HepG2 (cell line): ENCODE results near the gene SPESP1. TPM values are rescaled to one million over a fixed set of nuclear protein-coding genes. Genes with fewer than 3 reads are reported as not detected.

Experiments
- ATAC-seq: fragments of 200-7000 bp; cut with Tn5 transposase; 3 replicates; pipeline ENCODE4 v1.9.1; 2020; ENCODE audit warnings: mild to moderate bottlenecking, moderate library complexity
- BruUV-seq: library from RNA; stranded (reverse); fragments of 400-500 nt; replicated peaks from 2 replicates; lab custom pipeline; 2021; lab: Mats Ljungman, UMichigan
- CTCF ChIA-PET: fragments of 300-600 bp; formaldehyde crosslinking; extraction: SDS; loops from one replicate; lab custom pipeline; 2021; ENCODE audit warnings: low total read pairs, inconsistent platforms, low intra/inter-chr PET ratio; lab: Yijun Ruan, JAX
- POLR2A ChIA-PET: fragments of 350-600 bp; sonication (Branson Sonifier 250); formaldehyde crosslinking; loops from one replicate; lab custom pipeline; 2020; ENCODE audit warnings: antibody characterized with exemption, inconsistent platforms; lab: Yijun Ruan, JAX
- DNase-seq: peaks from one replicate; pipeline ENCODE4 v3.0.0-alpha.2; 2015; ENCODE audit warnings: low spot score
- FAIRE-seq: peaks from 3 replicates; lab custom pipeline; 2011; peaks lifted over from hg19 to GRCh38; lab: Jason Lieb, UNC
- H2AFZ ChIP-seq: one replicate; pipeline ENCODE4 v1.6.1; 2011; ENCODE audit warnings: low read length, inconsistent platforms
- H3K27ac ChIP-seq: fragments of 300-600 bp; 3 replicates; pipeline ENCODE4 v1.8.0; 2011; ENCODE audit warnings: mixed run types, mild to moderate bottlenecking, mixed read lengths, low read length, inconsistent platforms; ENCODE audit not compliant: insufficient read depth; ENCODE audit errors: extremely low read length
- H3K27me3 ChIP-seq, 2 experiments: fragments of 200-600 bp in 1 of 2; 2 replicates in 1 of 2; 3 replicates in 1 of 2; pipeline versions ENCODE4 v1.6.0 to v1.8.0; 2011; ENCODE audit warnings: low read length in 2 of 2, mild to moderate bottlenecking in 2 of 2, moderate library complexity in 2 of 2, inconsistent platforms in 1 of 2; ENCODE audit not compliant: insufficient read depth in 2 of 2, control insufficient read depth in 1 of 2
- H3K36me3 ChIP-seq, 2 experiments: fragments of 200-600 bp in 1 of 2; replicated peaks in 1 of 2; 2 replicates in 1 of 2; 3 replicates in 1 of 2; pipeline versions ENCODE4 v1.5.1 to v1.8.0; 2011; ENCODE audit warnings: low read length in 2 of 2, inconsistent platforms in 1 of 2; ENCODE audit not compliant: insufficient read depth in 2 of 2, control insufficient read depth in 1 of 2
- H3K4me1 ChIP-seq: 2 replicates; pipeline ENCODE4 v1.5.1; 2012; ENCODE audit warnings: low read length, inconsistent platforms; ENCODE audit not compliant: insufficient read depth
- H3K4me2 ChIP-seq: 2 replicates; pipeline ENCODE4 v1.6.0; 2011; ENCODE audit warnings: low read depth, low read length, inconsistent platforms
- H3K4me3 ChIP-seq, 3 experiments: fragments of 200-600 bp in 1 of 3; sonication (generic), shearing (Covaris generic) in 1 of 3; replicated peaks in 1 of 3; 2 replicates each; pipeline ENCODE4 v1.5.1; 2011 to 2016; ENCODE audit warnings: low read length in 3 of 3, inconsistent platforms in 2 of 3, low read depth in 2 of 3, mild to moderate bottlenecking in 2 of 3, control low read depth in 1 of 3, mixed read lengths in 1 of 3; ENCODE audit not compliant: insufficient read depth in 1 of 3
- H3K79me2 ChIP-seq: one replicate; pipeline ENCODE4 v1.6.1; 2011; ENCODE audit warnings: low read length, inconsistent platforms; ENCODE audit not compliant: insufficient read depth
- H3K9ac ChIP-seq: 2 replicates; pipeline ENCODE4 v1.6.0; 2011; ENCODE audit warnings: mild to moderate bottlenecking, low read depth, low read length, inconsistent platforms; ENCODE audit not compliant: insufficient read depth
- H3K9me3 ChIP-seq: 2 replicates; pipeline ENCODE4 v1.5.1; 2012; ENCODE audit warnings: mild to moderate bottlenecking, low read length
- H4K20me1 ChIP-seq: 2 replicates; pipeline ENCODE4 v1.6.0; 2011; ENCODE audit warnings: inconsistent platforms, mild to moderate bottlenecking, low read length, moderate library complexity; ENCODE audit not compliant: insufficient read depth
- ADNP ChIP-seq: sonication (generic); formaldehyde crosslinking; IDR thresholded peaks from 2 replicates; pipeline ENCODE4 v1.4.0; 2020; ENCODE audit warnings: missing genetic modification reagents
- ATF2 ChIP-seq: sonication (generic); formaldehyde crosslinking; IDR thresholded peaks from 2 replicates; pipeline ENCODE4 v1.4.0; 2020; ENCODE audit warnings: missing genetic modification reagents
- HIC2 ChIP-seq: sonication (generic); formaldehyde crosslinking; IDR thresholded peaks from 2 replicates; pipeline ENCODE4 v1.9.0; 2022; ENCODE audit warnings: low read depth, missing genetic modification reagents
- ISL2 ChIP-seq: sonication (generic); formaldehyde crosslinking; IDR thresholded peaks from 2 replicates; pipeline ENCODE4 v1.5.0; 2020; ENCODE audit warnings: missing genetic modification reagents
- JDP2 ChIP-seq: sonication (generic); formaldehyde crosslinking; IDR thresholded peaks from 2 replicates; pipeline ENCODE4 v1.8.1; 2022; ENCODE audit warnings: missing genetic modification reagents, borderline replicate concordance
- KDM4B ChIP-seq: sonication (generic); formaldehyde crosslinking; IDR thresholded peaks from 2 replicates; pipeline ENCODE4 v1.4.0; 2020; ENCODE audit warnings: missing genetic modification reagents
- NFATC3 ChIP-seq: sonication (generic); formaldehyde crosslinking; IDR thresholded peaks from 2 replicates; pipeline ENCODE4 v1.5.1; 2020; ENCODE audit warnings: mild to moderate bottlenecking, missing genetic modification reagents
- NFKB2 ChIP-seq: sonication (generic); formaldehyde crosslinking; IDR thresholded peaks from 2 replicates; pipeline ENCODE4 v1.4.0; 2020; ENCODE audit warnings: missing genetic modification reagents, borderline replicate concordance
- NFYC ChIP-seq: IDR thresholded peaks from 2 replicates; pipeline ENCODE4 v1.6.1; 2016; ENCODE audit warnings: missing genetic modification reagents, missing compliant biosample characterization
- NONO ChIP-seq, 2 experiments: fragments of 450-650 bp in 1 of 2; sonication (generic) in 1 of 2; formaldehyde crosslinking in 1 of 2; IDR thresholded peaks in 1 of 2; conservative IDR thresholded peaks in 1 of 2; 2 replicates each; pipeline versions ENCODE4 v1.6.1 to v1.8.0; 2017 to 2022; ENCODE audit warnings: mild to moderate bottlenecking in 1 of 2, missing genetic modification reagents in 1 of 2, moderate library complexity in 1 of 2
- XRCC5 ChIP-seq: fragments of 200-400 bp; formaldehyde crosslinking; optimal IDR thresholded peaks from 2 replicates; pipeline ENCODE3; 2017; ENCODE audit warnings: mild to moderate bottlenecking, low read length
- ZKSCAN8 ChIP-seq: IDR thresholded peaks from 2 replicates; pipeline ENCODE4 v1.6.1; 2016; ENCODE audit warnings: borderline replicate concordance, missing genetic modification reagents, missing compliant biosample characterization
- ZNF18 ChIP-seq: sonication (generic); formaldehyde crosslinking; IDR thresholded peaks from 2 replicates; pipeline ENCODE4 v1.8.0; 2022; ENCODE audit warnings: mild to moderate bottlenecking, missing genetic modification reagents; ENCODE audit not compliant: insufficient replicate concordance
- ZNF264 ChIP-seq: sonication (generic); formaldehyde crosslinking; IDR thresholded peaks from 2 replicates; pipeline ENCODE4 v1.4.0; 2020; ENCODE audit warnings: missing genetic modification reagents
- ZNF282 ChIP-seq: fragments of 450-650 bp; IDR thresholded peaks from 2 replicates; pipeline ENCODE4 v1.6.1; 2018; ENCODE audit not compliant: partially characterized antibody
- ZNF367 ChIP-seq: sonication (generic); formaldehyde crosslinking; IDR thresholded peaks from 2 replicates; pipeline ENCODE4 v1.4.0; 2020; ENCODE audit warnings: missing genetic modification reagents, borderline replicate concordance
- ZNF709 ChIP-seq: sonication (generic); formaldehyde crosslinking; IDR thresholded peaks from 2 replicates; pipeline ENCODE4 v1.5.0; 2020; ENCODE audit warnings: mild to moderate bottlenecking, missing genetic modification reagents
- ZNF891 ChIP-seq: sonication (generic); formaldehyde crosslinking; IDR thresholded peaks from 2 replicates; pipeline ENCODE4 v1.5.0; 2020; ENCODE audit warnings: mild to moderate bottlenecking, missing genetic modification reagents
- WGBS: methylation state at CpG from one replicate; pipeline ENCODE4 v1.1.6; 2017; ENCODE audit warnings: low lambda C conversion rate; 5-methylcytosine and 5-hydroxymethylcytosine counted together
- in situ Hi-C: cut with HindIII; loops from 2 replicates; pipeline ENCODE4 v1.10.0; 2017; ENCODE audit warnings: low pct_unique_long_range_greater_than_20kb; ENCODE audit not compliant: extremely low pct_ligation_motif_present
- intact Hi-C: fragments of 100-400 bp; cut with micrococcal nuclease; formaldehyde crosslinking; loops from one replicate; pipeline ENCODE4 v1.10.0; 2022; ENCODE audit not compliant: unreplicated experiment
- polyA plus RNA-seq, 8 experiments: library from polyadenylated mRNA; depleted of rRNA in 3 of 8; stranded (reverse) in 7 of 8; unstranded in 1 of 8; fragments of >200 nt; fragmentation: Illumina TruSeq in 4 of 8; extraction: Trizol in 4 of 8; gene quantifications; 2 replicates each; pipeline versions ENCODE4 v1.2.1 to v1.2.3, GENCODE V29; 2011 to 2016; ENCODE audit warnings: low read depth in 4 of 8, missing spikeins in 1 of 8, mixed read lengths in 1 of 8; ENCODE audit not compliant: insufficient read depth in 1 of 8
- total RNA-seq, 5 experiments: library from RNA; depleted of rRNA; stranded (reverse); fragments of >200 nt; fragmentation: Illumina TruSeq; extraction: Trizol; gene quantifications; 2 replicates each; pipeline ENCODE4 v1.2.3, GENCODE V29; 2016; ENCODE audit warnings: low read depth in 1 of 5

SPESP1 gene
- total and polyA plus RNA-seq, 2 of the 13 experiments (the other 11 are each of a cell fraction or from before 2014, with no cell fraction given), result not detected

GRCh38 chr15:68887819-68888218 is 42.5 kb upstream of the SPESP1 start:
- no peak overlapping the region for H3K4me2 ChIP-seq
- FAIRE-seq (no peak), DNase-seq (no peak)

GRCh38 chr15:68888419-68888818 is 41.9 kb upstream of the SPESP1 start:
- DNase-seq, result no peak
- Histone ChIP-seq H3K9me3 (no peaks in the 10 kb centered on the region), H3K79me2 (no peaks in the 10 kb centered on the region), H2AFZ (no peak overlapping the region), H3K36me3 (no peaks in the 10 kb centered on the region), H3K4me3 (no peak overlapping the region), H3K9ac (no peak overlapping the region), H3K4me1 (no peaks in the 10 kb centered on the region), H3K27ac (no peak overlapping the region), H3K27me3 (peaks cover 2 to 30% of the 10 kb centered on the region in 2 experiments), H4K20me1 (no peaks in the 10 kb centered on the region), H3K4me2 (no peak overlapping the region)
- no TSS peak for BruUV-seq
- in situ Hi-C loops (no loop called here), intact Hi-C loops (no loop called here)
- CTCF ChIA-PET, result no interaction called here
- WGBS, result 19% methylated on average over 11 of the region's 12 CpGs
- ATAC-seq, result no peak
- POLR2A ChIA-PET, result no interaction called here
- FAIRE-seq, result no peak
- no peak for TF ChIP-seq ZNF709 (CRISPR knock-in tag)
- TF ChIP-seq HIC2 (CRISPR knock-in tag), result no peak
- no peak for TF ChIP-seq ZKSCAN8
- TF ChIP-seq ZNF18 (CRISPR knock-in tag), result no peak
- no peak for TF ChIP-seq XRCC5
- TF ChIP-seq KDM4B (CRISPR knock-in tag), result no peak
- no peak for TF ChIP-seq NFYC (CRISPR knock-in tag)
- no peak for TF ChIP-seq ZNF367 (CRISPR knock-in tag)
- no peak for TF ChIP-seq ZNF264 (CRISPR knock-in tag)

More at GRCh38 chr15:68887819-68888218, 42.5 kb upstream of the SPESP1 start:
- WGBS, result 42% methylated on average over 8 of the region's 8 CpGs
- no peak for ATAC-seq
- Histone ChIP-seq H3K27me3 (peaks cover 2 to 29% of the 10 kb centered on the region in 2 experiments), H3K9me3 (no peaks in the 10 kb centered on the region), H2AFZ (no peak overlapping the region), H3K9ac (no peak overlapping the region), H4K20me1 (no peaks in the 10 kb centered on the region), H3K27ac (no peak overlapping the region), H3K79me2 (no peaks in the 10 kb centered on the region), H3K4me3 (no peak overlapping the region), H3K36me3 (no peaks in the 10 kb centered on the region), H3K4me1 (no peaks in the 10 kb centered on the region)
- ChIA-PET CTCF (no interaction called here), POLR2A (no interaction called here)
- intact Hi-C loops, result no loop called here
- BruUV-seq, result no TSS peak
- TF ChIP-seq ZNF264 (CRISPR knock-in tag) (no peak), JDP2 (no peak), ZNF891 (CRISPR knock-in tag) (no peak), ADNP (CRISPR knock-in tag) (no peak), NFATC3 (no peak), NONO (IDR thresholded peaks at IDR 0.05) (no peak), NONO (CRISPR knock-in tag; conservative IDR thresholded peaks at IDR 0.05) (no peak), NFKB2 (CRISPR knock-in tag) (no peak), ISL2 (CRISPR knock-in tag) (no peak), ATF2 (CRISPR knock-in tag) (no peak), ZNF282 (no peak)
- in situ Hi-C loops, result no loop called here
